ENCODE measurements around the gene PCSK5. TPM values are rescaled to one million over a fixed set of nuclear protein-coding genes. Genes with fewer than 3 reads are reported as not detected.

Gene PCSK5
- total RNA-seq, 2 experiments from 2014 or later: 0.76 TPM; not detected in 1

- DNase-seq (ENCODE audit: low spot score): peak; percentile 8
- intact Hi-C loops (cut with micrococcal nuclease; ENCODE audit: unreplicated experiment): no loop called here
- no peak overlapping the region for H3K4me2 ChIP-seq (ENCODE audit: low read length)
- H3K4me3 ChIP-seq (ENCODE audit: low read depth, low read length, poor library complexity, severe bottlenecking): no peak overlapping the region
- H2AFZ ChIP-seq (ENCODE audit: low read length): no peak overlapping the region
- H3K79me2 ChIP-seq (ENCODE audit: insufficient read depth, low read depth, low read length): no peaks in the 10 kb centered on the region
- no TSS peak for BruUV-seq (replicated peaks)
- TF ChIP-seq EZH2phosphoT487 (IDR thresholded peaks at IDR 0.05; ENCODE audit: borderline replicate concordance, low read depth, low read length) (no peak), CTCF (conservative IDR thresholded peaks at IDR 0.05; ENCODE audit: low read length) (peak; percentile 55)
- H4K20me1 ChIP-seq (ENCODE audit: insufficient read depth, low read length): no peaks in the 10 kb centered on the region
- CTCF ChIA-PET (ENCODE audit: unreplicated experiment): no interaction called here
- H3K4me1 ChIP-seq (ENCODE audit: insufficient read depth, low read length, poor library complexity, severe bottlenecking): no peaks in the 10 kb centered on the region
- H3K9me3 ChIP-seq (ENCODE audit: low read length): no peaks in the 10 kb centered on the region
- H3K27ac ChIP-seq (ENCODE audit: low read depth, low read length, poor library complexity, severe bottlenecking): no peak overlapping the region
- H3K36me3 ChIP-seq (ENCODE audit: insufficient read depth, low read length): no peaks in the 10 kb centered on the region
- H3K9me2 ChIP-seq (ENCODE audit: insufficient read depth, low read length): no peaks in the 10 kb centered on the region
- POLR2A ChIA-PET: interaction anchor here (0.6 to 0.7 kb wide), 2 partner anchors 347 to 513 kb away, joined by 3 to 4 read pairs; no protein-coding TSS in a partner anchor
Measured at GRCh38 chr9:75979362-75979761, 88.9 kb downstream of the PCSK5 start.

DNA sequence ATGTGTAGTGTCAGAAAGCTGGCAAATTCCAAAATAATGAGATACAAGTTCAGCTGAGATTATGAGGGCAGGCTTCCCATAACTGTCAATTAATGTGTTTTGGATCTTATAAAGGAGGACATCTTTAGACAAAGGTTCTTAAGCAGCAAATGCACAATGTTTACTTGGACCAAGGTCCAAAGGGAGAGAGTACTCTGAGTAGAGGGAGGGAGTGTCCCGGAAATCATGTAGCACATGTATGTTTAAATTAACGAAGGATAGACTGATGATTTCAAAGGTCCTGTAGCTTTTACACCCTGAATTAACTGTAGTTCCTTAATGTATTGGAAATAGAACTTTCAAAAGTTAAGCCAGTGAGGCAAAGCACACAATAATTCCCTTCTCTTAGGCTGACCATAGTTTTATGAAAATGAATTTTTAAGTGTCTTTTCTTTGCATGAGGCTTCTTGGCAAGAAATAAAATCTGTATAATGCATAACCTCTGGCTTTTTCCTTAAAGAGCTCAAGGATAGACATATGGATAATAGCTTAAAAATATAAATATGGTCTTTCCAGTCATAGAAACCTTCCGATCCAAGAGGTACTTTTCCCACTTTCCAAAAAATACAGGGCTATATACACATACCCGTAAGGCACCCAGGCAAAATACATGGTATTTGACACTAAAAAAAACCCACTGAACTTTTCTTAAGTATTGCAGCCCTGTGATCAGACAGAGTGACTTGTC is 93.0 kb downstream of the PCSK5 start:
- BruUV-seq (replicated peaks): no TSS peak
- Histone ChIP-seq H3K9me3 (ENCODE audit: low read length) (no peaks in the 10 kb centered on the region), H2AFZ (ENCODE audit: low read length) (no peak overlapping the region), H3K79me2 (ENCODE audit: insufficient read depth, low read depth, low read length) (no peaks in the 10 kb centered on the region), H3K4me1 (ENCODE audit: insufficient read depth, low read length, poor library complexity, severe bottlenecking) (no peaks in the 10 kb centered on the region), H3K4me3 (ENCODE audit: low read depth, low read length, poor library complexity, severe bottlenecking) (no peak overlapping the region), H4K20me1 (ENCODE audit: insufficient read depth, low read length) (no peaks in the 10 kb centered on the region), H3K9me2 (ENCODE audit: insufficient read depth, low read length) (no peaks in the 10 kb centered on the region), H3K27ac (ENCODE audit: low read depth, low read length, poor library complexity, severe bottlenecking) (no peak overlapping the region), H3K36me3 (ENCODE audit: insufficient read depth, low read length) (no peaks in the 10 kb centered on the region), H3K4me2 (ENCODE audit: low read length) (no peak overlapping the region)
- intact Hi-C loops (cut with micrococcal nuclease; ENCODE audit: unreplicated experiment): no loop called here
- DNase-seq (ENCODE audit: low spot score): no peak
- ChIA-PET POLR2A (no interaction called here), CTCF (ENCODE audit: unreplicated experiment) (no interaction called here)
- TF ChIP-seq EZH2phosphoT487 (IDR thresholded peaks at IDR 0.05; ENCODE audit: borderline replicate concordance, low read depth, low read length) (no peak), CTCF (conservative IDR thresholded peaks at IDR 0.05; ENCODE audit: low read length) (no peak)

GRCh38 chr9:75985515-75985914 is 95.0 kb downstream of the PCSK5 start:
- Histone ChIP-seq H3K79me2 (ENCODE audit: insufficient read depth, low read depth, low read length) (no peaks in the 10 kb centered on the region), H2AFZ (ENCODE audit: low read length) (no peak overlapping the region), H3K4me2 (ENCODE audit: low read length) (no peak overlapping the region), H3K4me3 (ENCODE audit: low read depth, low read length, poor library complexity, severe bottlenecking) (no peak overlapping the region), H3K27ac (ENCODE audit: low read depth, low read length, poor library complexity, severe bottlenecking) (no peak overlapping the region), H3K36me3 (ENCODE audit: insufficient read depth, low read length) (no peaks in the 10 kb centered on the region), H3K9me3 (ENCODE audit: low read length) (no peaks in the 10 kb centered on the region), H3K9me2 (ENCODE audit: insufficient read depth, low read length) (no peaks in the 10 kb centered on the region), H4K20me1 (ENCODE audit: insufficient read depth, low read length) (no peaks in the 10 kb centered on the region), H3K4me1 (ENCODE audit: insufficient read depth, low read length, poor library complexity, severe bottlenecking) (no peaks in the 10 kb centered on the region)
- DNase-seq (ENCODE audit: low spot score): no peak
- CTCF ChIA-PET (ENCODE audit: unreplicated experiment): interaction anchor here (0.5 kb wide), 1 partner anchor 64 kb away, joined by 3 read pairs; no protein-coding TSS in a partner anchor
- POLR2A ChIA-PET: no interaction called here
- intact Hi-C loops (cut with micrococcal nuclease; ENCODE audit: unreplicated experiment): no loop called here
- no TSS peak for BruUV-seq (replicated peaks)
- TF ChIP-seq CTCF (conservative IDR thresholded peaks at IDR 0.05; ENCODE audit: low read length): no peak
- TF ChIP-seq EZH2phosphoT487 (IDR thresholded peaks at IDR 0.05; ENCODE audit: borderline replicate concordance, low read depth, low read length): no peak

All from OCI-LY7 (cell line).